ENCODE results near the gene MAPKAPK5. TPM values are rescaled to one million over a fixed set of nuclear protein-coding genes. Genes with fewer than 3 reads are reported as not detected.

The MAPKAPK5 gene
- total RNA-seq, 1 experiment from 2014 or later = 85.7 TPM

DNA sequence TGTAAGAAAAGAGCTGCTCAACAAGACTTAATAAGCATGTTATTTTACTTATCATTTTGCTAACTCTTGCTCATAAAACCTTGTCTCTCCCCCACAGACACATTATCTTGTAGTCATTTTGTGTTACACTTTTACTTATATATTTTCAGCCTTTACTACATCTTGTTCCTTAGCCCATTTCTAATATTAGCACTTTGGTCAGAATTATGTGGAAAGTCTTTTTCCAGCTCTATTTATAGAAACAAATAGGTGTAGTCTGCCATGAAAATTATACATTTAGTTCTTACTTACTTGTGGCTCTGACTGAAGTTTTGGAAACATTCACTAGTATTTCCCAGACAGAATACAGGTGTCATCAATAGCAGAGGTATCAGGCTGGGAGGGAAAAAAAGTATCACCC lies 94.8 kb downstream of the MAPKAPK5 start:
- Histone ChIP-seq H3K4me1 (ENCODE audit: insufficient read depth, low read length) (no peaks in the 10 kb centered on the region), H3K9me3 (ENCODE audit: control insufficient read depth, low read depth, low read length) (no peaks in the 10 kb centered on the region), H2BK5ac (ENCODE audit: insufficient read length, low read length) (no peak overlapping the region), H3K27ac (ENCODE audit: insufficient read length, low read depth, low read length) (no peak overlapping the region), H3K4me2 (ENCODE audit: insufficient read depth, insufficient read length, low read length) (no peak overlapping the region), H3K4ac (ENCODE audit: low read depth, low read length) (no peak overlapping the region), H3K79me1 (ENCODE audit: insufficient read depth, low read depth, low read length, poor library complexity, severe bottlenecking) (no peaks in the 10 kb centered on the region), H4K5ac (ENCODE audit: insufficient read length, low read depth, low read length) (no peak overlapping the region), H4K91ac (ENCODE audit: insufficient read length, low read depth, low read length) (no peak overlapping the region), H3K9ac (ENCODE audit: extremely low read depth, insufficient read length, low read length) (no peak overlapping the region), H3K14ac (ENCODE audit: insufficient read depth, low read length) (no peak overlapping the region), H3K23me2 (ENCODE audit: insufficient read length, low read depth, low read length, poor library complexity, severe bottlenecking) (no peaks in the 10 kb centered on the region), H3K27me3 (ENCODE audit: insufficient read depth, low read length) (no peaks in the 10 kb centered on the region), H3T11ph (ENCODE audit: low read length) (no peak overlapping the region), H4K8ac (replicated peaks; ENCODE audit: insufficient read length, low read depth, low read length) (no peak overlapping the region), H3K56ac (ENCODE audit: insufficient read length, low read depth, low read length) (no peak overlapping the region), H3K23ac (ENCODE audit: insufficient read length, low read depth, low read length) (no peak overlapping the region), H2AFZ (ENCODE audit: low read length) (no peak overlapping the region), H2BK120ac (ENCODE audit: low read depth, low read length, poor library complexity, severe bottlenecking) (no peak overlapping the region), H2BK15ac (ENCODE audit: low read depth, low read length) (no peak overlapping the region), H2BK20ac (ENCODE audit: low read depth, low read length, poor library complexity, severe bottlenecking) (no peak overlapping the region), H3K18ac (ENCODE audit: insufficient read length, low read depth, low read length) (no peak overlapping the region), H2BK12ac (ENCODE audit: insufficient read length, low read depth, low read length) (no peak overlapping the region), H4K20me1 (ENCODE audit: control insufficient read depth, insufficient read depth, insufficient read length) (no peaks in the 10 kb centered on the region), H2AK5ac (ENCODE audit: insufficient read length, low read length) (no peak overlapping the region), H3K79me2 (ENCODE audit: insufficient read depth, low read length) (no peaks in the 10 kb centered on the region)
- TF ChIP-seq, protein P1, sequence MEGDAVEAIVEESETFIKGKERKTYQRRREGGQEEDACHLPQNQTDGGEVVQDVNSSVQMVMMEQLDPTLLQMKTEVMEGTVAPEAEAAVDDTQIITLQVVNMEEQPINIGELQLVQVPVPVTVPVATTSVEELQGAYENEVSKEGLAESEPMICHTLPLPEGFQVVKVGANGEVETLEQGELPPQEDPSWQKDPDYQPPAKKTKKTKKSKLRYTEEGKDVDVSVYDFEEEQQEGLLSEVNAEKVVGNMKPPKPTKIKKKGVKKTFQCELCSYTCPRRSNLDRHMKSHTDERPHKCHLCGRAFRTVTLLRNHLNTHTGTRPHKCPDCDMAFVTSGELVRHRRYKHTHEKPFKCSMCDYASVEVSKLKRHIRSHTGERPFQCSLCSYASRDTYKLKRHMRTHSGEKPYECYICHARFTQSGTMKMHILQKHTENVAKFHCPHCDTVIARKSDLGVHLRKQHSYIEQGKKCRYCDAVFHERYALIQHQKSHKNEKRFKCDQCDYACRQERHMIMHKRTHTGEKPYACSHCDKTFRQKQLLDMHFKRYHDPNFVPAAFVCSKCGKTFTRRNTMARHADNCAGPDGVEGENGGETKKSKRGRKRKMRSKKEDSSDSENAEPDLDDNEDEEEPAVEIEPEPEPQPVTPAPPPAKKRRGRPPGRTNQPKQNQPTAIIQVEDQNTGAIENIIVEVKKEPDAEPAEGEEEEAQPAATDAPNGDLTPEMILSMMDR (conservative IDR thresholded peaks at IDR 0.05) = no peak
- Mint-ChIP-seq H3K36me3 (ENCODE audit: insufficient read depth in 1 of 3, low read depth in 3 of 3) (no peaks in the 10 kb centered on the region), H3K9me3 (no peaks in the 10 kb centered on the region), H3K27ac (no peak overlapping the region), H3K4me3 (no peak overlapping the region), H3K4me1 (peaks cover 0 to 7% of the 10 kb centered on the region in 2 experiments; a peak in 2 of 4 replicates), H3K27me3 (ENCODE audit: low read depth) (no peaks in the 10 kb centered on the region)
- no peak for DNase-seq

All from H9 (cell line).